Fibroblast of pulmonary artery (primary cell): ENCODE measurements around the gene VSTM4.

Experiments used
- DNase-seq: peaks from one replicate; pipeline ENCODE4 v3.0.0-alpha.2; 2010; ENCODE audit warnings: low read depth
- H3K4me3 ChIP-seq: replicated peaks from 2 replicates; pipeline ENCODE4 v1.5.1; 2011; ENCODE audit warnings: low read depth, mild to moderate bottlenecking, control low read depth, low read length, moderate library complexity
- CTCF ChIP-seq: IDR thresholded peaks from 2 replicates; pipeline ENCODE4 v1.5.1; 2011; ENCODE audit warnings: mild to moderate bottlenecking, control low read depth, low read length, inconsistent platforms; ENCODE audit errors: missing control alignments

Gene VSTM4

GRCh38 chr10:49153115-49153514, 37.8 kb upstream of the VSTM4 start:
- no peak for TF ChIP-seq CTCF
- H3K4me3 ChIP-seq: no peak overlapping the region
- DNase-seq: no peak

- TF ChIP-seq CTCF: no peak
- no peak for DNase-seq
- H3K4me3 ChIP-seq: no peak overlapping the region
Observed at GRCh38 chr10:49152663-49153062, 37.3 kb upstream of the VSTM4 start.

GRCh38 chr10:49152037-49152436, 36.7 kb upstream of the VSTM4 start:
- no peak overlapping the region for H3K4me3 ChIP-seq
- no peak for TF ChIP-seq CTCF
- no peak for DNase-seq

- TF ChIP-seq CTCF: no peak
- no peak overlapping the region for H3K4me3 ChIP-seq
- DNase-seq: no peak
Observed at GRCh38 chr10:49151481-49151880, 36.2 kb upstream of the VSTM4 start.

GRCh38 chr10:49151025-49151445, 35.7 kb upstream of the VSTM4 start:
- H3K4me3 ChIP-seq: no peak overlapping the region
- no peak for DNase-seq
- no peak for TF ChIP-seq CTCF

- no peak overlapping the region for H3K4me3 ChIP-seq
- TF ChIP-seq CTCF: no peak
- no peak for DNase-seq
Observed at GRCh38 chr10:49150426-49150825, 35.1 kb upstream of the VSTM4 start.

- H3K4me3 ChIP-seq: no peak overlapping the region
- DNase-seq: no peak
- no peak for TF ChIP-seq CTCF
Observed at GRCh38 chr10:49149881-49150280, 34.6 kb upstream of the VSTM4 start.
